GM23248 (cell line): ENCODE results near the gene FKBP9.

ENCODE experiments used
- EZH2 ChIP-seq: fragments of 200-600 bp; sonication (generic); IDR thresholded peaks from 2 replicates; pipeline ENCODE4 v1.6.1; 2018; ENCODE audit warnings: antibody characterized with exemption, mild to moderate bottlenecking; ENCODE audit not compliant: insufficient read depth, poor library complexity, severe bottlenecking
- EZH2phosphoT487 ChIP-seq: fragments of 200-600 bp; sonication (generic); IDR thresholded peaks from 2 replicates; pipeline ENCODE4 v1.6.1; 2018; ENCODE audit warnings: antibody characterized with exemption, moderate library complexity, mild to moderate bottlenecking, low read depth; ENCODE audit not compliant: insufficient read depth

DNA sequence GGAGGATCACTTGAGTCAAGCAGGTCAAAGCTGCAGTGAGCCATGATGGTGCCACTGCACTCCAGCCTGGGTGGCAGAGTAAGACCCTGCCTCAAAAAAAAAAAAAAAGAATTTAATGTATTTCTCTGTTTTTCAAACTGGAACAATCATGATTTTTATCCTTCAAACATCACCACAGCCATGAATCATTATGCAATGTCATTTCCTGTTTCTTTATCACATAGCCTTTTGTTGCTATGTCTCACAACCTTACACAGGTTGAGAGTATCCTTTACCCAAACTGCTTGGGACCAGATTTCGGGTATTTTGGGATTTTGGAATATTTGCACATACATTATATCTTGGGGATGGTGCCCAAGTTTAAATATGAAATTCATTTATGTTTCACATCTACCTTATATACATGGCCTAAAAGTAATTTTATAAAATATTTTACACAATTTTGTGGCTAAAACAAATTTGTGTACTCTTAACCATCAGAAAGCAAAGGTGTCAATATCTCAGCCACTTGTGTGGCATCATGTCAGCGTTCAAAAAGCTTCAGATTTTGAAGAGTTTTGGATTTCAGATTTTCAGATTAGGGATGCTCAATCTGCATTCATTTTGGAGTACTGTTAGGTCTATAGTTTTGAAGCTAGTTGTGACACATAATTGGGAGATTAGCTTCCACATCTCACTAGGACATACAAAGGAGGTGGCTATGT is 97.2 kb downstream of the FKBP9 start:
- TF ChIP-seq EZH2 = no peak
- TF ChIP-seq EZH2phosphoT487 = no peak
